Measurements from ENCODE around the gene CUL7.
A peak's percentile ranks its signal among the peaks of the same experiment; 100 is the strongest.
"Not testable (repeated sequence)": the region's sequence is repeated elsewhere in the genome, so short reads cannot be mapped to it uniquely, and the experiment has no call there.

Gene CUL7

DNA sequence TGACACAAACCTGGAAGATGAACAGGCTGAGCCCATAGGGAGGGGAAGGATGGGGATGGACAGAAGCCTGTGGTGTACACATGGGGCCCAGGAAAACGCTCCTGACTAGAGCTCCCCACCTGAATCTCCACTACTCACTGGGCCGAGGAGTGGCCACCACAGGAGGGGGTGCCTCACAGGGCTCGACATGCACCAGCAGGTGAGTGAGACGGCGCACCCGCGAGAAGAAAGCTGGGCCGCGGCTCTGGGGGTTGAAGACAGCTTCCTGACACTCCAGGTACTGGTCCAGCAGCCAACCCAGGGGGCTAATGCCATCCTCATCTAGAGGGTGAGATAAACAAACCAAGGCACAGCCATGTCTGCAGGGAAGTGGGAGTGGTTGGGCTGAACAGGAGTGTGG lies 10.3 kb downstream of the CUL7 start:
- no peak for DNase-seq

- not testable (repeated sequence) for DNase-seq
Measured at GRCh38 chr6:43041475-43041874, 12.2 kb downstream of the CUL7 start.

GRCh38 chr6:43040542-43041257 lies 13.0 kb downstream of the CUL7 start:
- DNase-seq: no peak

- no peak for DNase-seq
Measured at GRCh38 chr6:43038727-43039126, 14.9 kb downstream of the CUL7 start.

- no peak for DNase-seq
Measured at GRCh38 chr6:43037706-43038105, 15.9 kb downstream of the CUL7 start.

- no peak for DNase-seq
Measured at GRCh38 chr6:43037197-43037596, 16.5 kb downstream of the CUL7 start.

DNA sequence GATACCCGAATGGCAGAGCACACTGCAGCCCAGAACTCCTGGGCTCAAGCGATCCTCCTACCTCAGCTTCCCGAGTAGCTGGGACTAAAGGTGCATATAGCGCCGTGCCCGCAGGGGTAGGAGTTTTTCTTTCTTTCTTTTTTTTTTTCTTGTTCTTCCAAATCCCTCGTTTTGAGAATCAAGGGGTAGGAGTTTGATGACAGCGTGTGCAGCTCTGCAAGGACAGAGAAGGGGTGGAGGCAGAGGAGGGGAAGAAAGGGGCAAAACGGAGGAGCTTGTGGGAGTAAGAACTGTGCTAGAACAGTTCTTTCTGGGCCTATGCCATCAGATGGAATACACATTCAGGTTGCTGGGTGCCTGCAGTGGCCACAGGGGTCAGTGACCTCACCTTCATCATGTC lies 16.9 kb downstream of the CUL7 start:
- DNase-seq: no peak

DNA sequence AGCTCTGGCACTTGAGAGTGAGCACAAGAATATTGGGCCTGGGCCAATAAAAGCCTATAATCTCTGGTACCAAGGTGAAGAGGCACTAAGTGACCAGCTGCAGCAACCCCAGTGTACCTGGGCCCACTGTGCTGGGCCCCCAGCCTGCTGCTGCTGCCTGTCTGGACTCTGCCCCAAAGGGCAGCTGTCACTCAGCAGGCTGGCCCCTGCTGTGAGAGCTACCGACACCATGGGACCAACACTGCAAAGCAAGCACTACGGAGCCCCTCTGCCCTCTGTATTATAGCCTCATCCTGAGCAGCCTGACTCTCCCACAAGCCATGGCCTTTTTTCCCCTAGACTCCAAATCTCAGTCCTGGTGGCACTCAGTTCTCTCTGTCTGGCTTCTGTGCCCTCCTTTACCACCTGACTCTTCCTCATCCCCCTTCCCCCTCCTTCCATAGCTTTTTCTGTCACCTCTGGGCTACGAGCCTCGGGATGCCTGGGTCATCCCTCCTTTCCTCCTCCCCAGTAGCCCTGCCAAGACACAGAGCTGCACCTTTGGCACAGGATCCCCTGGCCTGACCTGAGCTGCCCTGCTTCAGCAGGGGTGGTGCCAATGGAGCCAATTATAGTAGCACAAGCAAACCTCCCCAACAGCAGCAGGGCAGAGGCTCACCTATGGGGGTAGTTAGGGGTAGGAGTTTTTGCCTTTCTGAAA lies 18.0 kb downstream of the CUL7 start:
- DNase-seq: no peak

DNA sequence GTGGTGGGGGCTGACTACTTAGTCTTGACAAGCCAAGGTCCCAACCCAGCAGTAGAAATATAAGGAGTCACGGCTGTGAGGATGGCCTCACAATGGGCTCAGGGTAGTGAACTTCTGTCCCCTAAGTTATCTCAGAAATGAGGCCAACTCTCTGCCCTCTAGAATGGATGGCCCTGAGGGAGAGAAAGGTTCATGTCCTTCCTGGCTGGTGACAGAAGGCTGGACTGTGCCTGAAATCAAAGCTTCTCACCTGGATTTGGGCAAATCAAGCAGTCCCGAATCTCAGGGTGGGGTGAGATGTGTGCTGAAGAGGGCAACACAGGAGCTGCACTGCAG lies 19.5 kb downstream of the CUL7 start:
- DNase-seq: no peak

DNA sequence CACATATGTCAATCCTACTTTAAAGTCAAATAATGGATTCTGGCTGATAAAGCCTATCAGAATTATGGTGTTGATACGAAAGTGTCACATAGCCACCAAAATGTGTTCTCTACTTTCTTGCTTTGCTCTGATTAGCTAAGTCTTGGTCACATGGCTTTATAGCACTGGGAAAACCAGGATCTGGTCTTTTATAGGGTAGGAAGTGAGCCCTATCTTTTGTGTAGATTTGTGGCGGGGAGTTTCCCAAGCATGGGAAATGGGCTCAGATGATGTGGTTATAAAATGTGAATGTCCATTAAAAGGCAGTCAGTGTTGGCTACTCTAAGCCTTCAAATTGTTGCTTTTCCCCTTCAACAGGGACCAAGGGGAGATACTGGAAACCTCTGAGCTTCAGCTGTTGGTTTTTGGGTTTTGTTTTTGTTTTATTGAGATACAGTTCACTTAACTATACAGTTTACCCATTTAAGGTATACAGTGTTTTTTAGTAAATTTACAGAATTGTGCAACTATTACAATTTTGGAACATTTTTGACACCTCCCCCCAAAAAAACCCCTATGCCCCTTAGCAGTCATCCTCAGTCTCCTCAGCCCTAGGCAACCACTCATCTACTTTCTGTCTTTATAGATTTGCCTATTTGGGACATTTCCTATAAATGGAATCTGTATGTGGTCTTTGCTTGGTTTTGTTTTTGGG lies 20.0 kb downstream of the CUL7 start:
- no peak for DNase-seq

DNA sequence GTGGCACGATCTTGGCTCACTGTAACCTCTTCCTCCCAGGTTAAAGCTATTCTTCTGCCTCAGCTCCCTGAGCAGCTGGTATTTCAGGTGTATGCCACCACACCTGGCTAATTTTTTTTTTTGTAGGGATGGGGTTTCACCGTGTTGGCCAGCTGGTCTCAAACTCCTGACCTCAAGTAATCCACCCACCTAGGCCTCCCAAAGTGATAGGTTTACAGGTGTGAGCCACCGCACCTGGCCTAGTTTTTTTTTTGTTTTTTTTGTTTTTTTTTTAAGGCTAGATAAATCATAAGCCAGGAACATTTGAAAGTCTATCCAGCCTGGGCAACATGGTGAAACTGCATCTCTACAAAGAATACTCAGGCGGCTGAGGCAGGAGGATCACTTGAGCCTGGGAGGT lies 21.3 kb downstream of the CUL7 start:
- DNase-seq: no peak

- DNase-seq: no peak
Measured at GRCh38 chr6:43029120-43029519, 24.5 kb downstream of the CUL7 start.

- DNase-seq: no peak
Measured at GRCh38 chr6:43026365-43026764, 27.3 kb downstream of the CUL7 start.

GRCh38 chr6:43024436-43024835 lies 29.2 kb downstream of the CUL7 start:
- DNase-seq: no peak

GRCh38 chr6:43021270-43022047 lies 32.2 kb downstream of the CUL7 start, which contains the start of gene RRP36:
TSS of gene RRP36 (plus strand) at chr6:43021623. CDS start at chr6:43021655, 32 bp downstream.
- peak; percentile 69 for DNase-seq

DNA sequence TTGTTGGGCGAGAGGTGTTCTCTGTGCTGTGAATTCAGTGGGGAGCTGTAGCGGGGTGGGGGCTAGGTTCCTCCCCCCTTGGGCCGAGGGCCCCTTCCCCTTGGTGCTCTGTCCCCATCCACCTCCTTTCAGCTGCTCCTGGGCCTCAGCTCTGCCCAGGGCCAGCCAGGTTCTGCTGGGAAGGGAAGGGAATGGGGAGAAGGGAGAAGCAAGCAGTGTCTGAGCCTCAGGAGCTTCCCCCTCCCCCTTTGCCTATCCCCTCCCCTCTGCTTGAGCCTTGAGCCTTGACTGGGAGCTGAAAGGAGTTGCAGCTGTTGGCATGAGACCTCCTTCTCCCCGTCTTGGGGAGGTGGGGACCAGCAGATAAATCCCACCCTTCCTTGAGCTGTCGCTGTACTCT lies 32.8 kb downstream of the CUL7 start:
- DNase-seq: no peak

GRCh38 chr6:43020052-43020705 lies 33.5 kb downstream of the CUL7 start:
- no peak for DNase-seq

DNA sequence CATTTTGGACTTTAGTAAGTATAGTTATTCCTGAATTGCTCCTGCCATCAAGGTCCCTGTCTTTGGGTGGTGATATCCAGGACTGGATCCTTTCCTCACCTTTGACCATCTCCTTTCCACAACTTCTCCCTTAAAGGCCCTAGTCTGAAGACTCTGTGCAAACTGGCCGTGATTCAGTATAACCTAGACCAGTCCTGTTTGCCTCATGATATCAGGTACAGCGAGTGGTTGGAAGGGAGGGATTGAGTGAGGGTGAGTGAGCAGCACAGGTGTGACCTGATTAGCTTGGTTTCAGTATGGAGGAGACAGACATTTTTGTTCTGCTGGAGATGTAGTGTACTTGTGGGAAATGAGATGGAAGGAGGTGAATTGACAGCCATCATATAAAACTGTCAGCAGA lies 34.5 kb downstream of the CUL7 start:
- no peak for DNase-seq

DNA sequence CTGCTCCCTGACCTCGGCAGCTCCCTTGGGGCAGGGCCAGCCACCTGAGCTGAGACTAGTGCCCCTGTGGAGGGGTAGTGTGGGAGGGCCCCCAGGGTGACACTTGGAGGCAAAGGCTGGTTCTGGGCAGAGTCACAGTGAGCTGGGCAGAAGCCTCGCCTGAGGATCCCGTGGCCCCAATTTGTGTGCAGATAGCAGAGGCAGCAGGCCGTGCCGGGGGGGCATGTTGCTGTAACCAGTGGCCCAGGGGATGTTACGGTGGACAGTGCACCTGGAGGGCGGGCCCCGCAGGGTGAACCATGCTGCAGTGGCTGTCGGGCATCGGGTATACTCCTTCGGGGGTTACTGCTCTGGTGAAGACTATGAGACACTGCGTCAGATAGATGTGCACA lies 36.7 kb downstream of the CUL7 start:
- no peak for DNase-seq

GRCh38 chr6:43016176-43016942 lies 37.3 kb downstream of the CUL7 start:
- no peak for DNase-seq

DNA sequence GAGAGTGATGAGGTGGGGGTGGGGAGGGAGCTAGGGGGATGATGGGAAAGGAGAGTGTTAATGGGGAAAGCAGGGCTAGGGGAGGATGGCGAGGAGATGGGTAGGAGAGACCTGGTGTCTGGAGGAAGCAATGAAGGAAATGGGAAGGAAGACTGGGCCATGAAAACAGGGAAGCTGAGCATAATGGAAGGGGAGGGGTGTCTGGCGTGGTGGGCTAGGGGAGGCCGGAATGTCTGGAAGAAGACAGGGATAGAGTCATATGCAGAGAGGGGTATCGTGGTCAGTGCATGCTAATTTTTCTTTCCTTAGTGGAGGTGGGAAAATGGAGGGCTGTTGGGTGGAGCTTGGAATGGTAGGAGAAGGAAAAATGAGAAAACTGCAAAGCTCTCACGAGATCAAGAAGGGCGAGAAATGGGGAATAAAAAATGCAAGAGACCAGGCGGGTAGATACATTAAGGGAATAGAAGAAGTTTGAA lies 39.2 kb downstream of the CUL7 start:
- no peak for DNase-seq

Measured in stimulated activated naive CD4-positive, alpha-beta T cell treated with Interleukin-2 at 50 U/mL for 16 hours (primary cell).